Neuron (in vitro differentiated cells): Measurements from ENCODE around the gene ZNF831.

Experiments
- H2AFZ ChIP-seq: one replicate; pipeline ENCODE4 v1.6.1; 2013; ENCODE audit warnings: low read depth, mild to moderate bottlenecking, inconsistent platforms, low read length, moderate library complexity
- H3K27me3 ChIP-seq: one replicate; pipeline ENCODE4 v1.6.1; 2013; ENCODE audit warnings: low read length; ENCODE audit not compliant: insufficient read depth
- H3K36me3 ChIP-seq: one replicate; pipeline ENCODE4 v1.6.1; 2013; ENCODE audit warnings: low read length; ENCODE audit not compliant: insufficient read depth
- H3K4me1 ChIP-seq: one replicate; pipeline ENCODE4 v1.6.1; 2013; ENCODE audit warnings: low read length; ENCODE audit not compliant: insufficient read depth
- H3K4me3 ChIP-seq: 2 replicates; pipeline ENCODE4 v1.5.1; 2013; ENCODE audit warnings: mild to moderate bottlenecking, low read length, moderate library complexity
- H3K9me3 ChIP-seq: one replicate; pipeline ENCODE4 v1.6.1; 2013; ENCODE audit warnings: low read length

Gene ZNF831

DNA sequence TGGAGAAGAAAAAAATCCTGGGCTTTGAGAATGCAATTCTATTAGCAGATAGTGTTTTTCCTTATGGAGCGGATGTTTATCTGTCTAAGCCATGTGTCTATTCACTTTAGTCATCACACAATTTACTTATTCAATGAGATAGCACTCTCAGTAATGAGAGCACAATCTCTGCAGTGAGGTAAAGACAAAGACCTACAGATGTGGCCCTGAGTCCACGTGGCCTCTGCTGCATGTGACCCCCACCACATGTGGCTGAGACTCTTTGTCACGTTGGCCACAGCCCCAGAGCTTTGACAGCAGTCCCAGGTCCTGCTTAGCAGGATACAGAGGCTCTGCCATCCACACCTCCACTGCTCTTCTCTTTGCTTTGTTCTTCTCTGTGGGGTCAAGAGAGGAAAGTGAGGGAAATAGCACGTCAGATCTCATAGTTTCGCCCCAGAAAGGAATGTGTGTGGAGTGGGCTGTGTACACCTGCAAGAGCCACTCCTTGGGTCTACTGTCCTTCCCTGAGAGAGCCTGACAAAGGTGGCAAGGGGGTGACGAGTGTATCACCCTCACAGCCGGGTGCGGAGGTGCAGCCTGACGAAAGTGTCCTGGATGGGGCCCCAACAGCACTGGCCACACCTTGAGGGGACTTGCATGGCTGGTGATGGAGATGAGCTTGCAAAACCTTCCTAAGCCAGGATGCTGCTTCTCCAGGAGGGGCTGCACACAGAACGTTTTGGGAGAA is 40.7 kb downstream of the ZNF831 start:
- Histone ChIP-seq H3K36me3 (no peaks in the 10 kb centered on the region), H3K9me3 (no peaks in the 10 kb centered on the region), H3K4me3 (no peak overlapping the region), H3K4me1 (no peaks in the 10 kb centered on the region), H2AFZ (no peak overlapping the region), H3K27me3 (no peaks in the 10 kb centered on the region)

GRCh38 chr20:59205044-59205443 is 41.4 kb downstream of the ZNF831 start:
- H3K27me3 ChIP-seq = no peaks in the 10 kb centered on the region
- H3K36me3 ChIP-seq = no peaks in the 10 kb centered on the region
- no peaks in the 10 kb centered on the region for H3K4me1 ChIP-seq
- H2AFZ ChIP-seq = no peak overlapping the region
- H3K9me3 ChIP-seq = no peaks in the 10 kb centered on the region
- H3K4me3 ChIP-seq = no peak overlapping the region

GRCh38 chr20:59207235-59207634 is 43.6 kb downstream of the ZNF831 start:
- Histone ChIP-seq H2AFZ (no peak overlapping the region), H3K4me3 (no peak overlapping the region), H3K9me3 (no peaks in the 10 kb centered on the region), H3K4me1 (no peaks in the 10 kb centered on the region), H3K27me3 (no peaks in the 10 kb centered on the region), H3K36me3 (no peaks in the 10 kb centered on the region)

DNA sequence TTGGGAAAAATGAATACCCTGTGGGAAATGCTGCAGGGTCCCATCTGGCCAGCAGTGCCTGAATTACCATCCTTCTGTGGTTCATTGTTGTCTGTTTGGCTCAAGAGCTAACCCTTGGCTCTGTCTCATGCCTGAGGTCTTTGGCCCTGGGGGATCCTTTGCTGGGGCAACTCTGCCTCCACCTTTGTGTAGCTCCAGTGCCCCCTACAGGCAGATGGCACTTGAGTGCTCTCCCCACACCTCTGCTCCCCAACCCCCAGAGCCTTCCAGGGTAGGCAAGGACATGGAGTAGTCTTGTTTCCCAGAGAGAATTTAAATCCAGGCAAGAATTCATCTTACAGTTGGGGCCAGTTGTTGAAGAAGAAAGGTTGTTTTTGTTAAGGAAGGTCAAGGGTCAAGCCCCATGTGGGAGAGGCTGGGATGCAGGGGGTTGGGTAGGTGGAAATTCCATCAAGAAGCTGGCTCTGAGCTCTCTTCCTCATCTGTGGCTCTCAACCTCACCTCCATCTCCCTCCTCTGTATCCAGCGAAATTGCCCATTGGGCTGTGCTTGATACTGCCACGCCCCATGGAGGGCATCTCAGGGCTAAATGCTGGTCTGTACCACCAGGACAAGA is 44.2 kb downstream of the ZNF831 start:
- Histone ChIP-seq H3K4me3 (no peak overlapping the region), H3K27me3 (no peaks in the 10 kb centered on the region)

DNA sequence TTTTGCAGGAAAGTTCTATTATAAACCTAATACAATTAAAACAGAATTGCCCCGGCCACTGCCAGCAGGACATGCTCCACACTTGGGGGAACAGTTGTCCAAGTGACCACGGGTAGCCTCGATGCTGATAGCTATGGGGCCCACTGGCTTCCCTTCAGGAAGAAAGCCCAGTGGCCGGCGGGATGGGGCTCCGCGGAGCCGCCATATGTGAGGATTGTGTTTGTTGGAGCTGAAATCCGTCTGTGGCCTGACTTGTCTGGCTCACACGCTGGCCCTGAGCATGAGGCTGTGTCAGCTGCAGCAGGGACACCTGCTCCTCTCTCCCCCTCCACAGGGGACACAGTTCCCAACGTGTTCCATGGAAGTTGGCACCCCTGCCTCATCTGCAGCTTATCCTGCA is 46.6 kb downstream of the ZNF831 start:
- Histone ChIP-seq H3K36me3 (no peaks in the 10 kb centered on the region), H3K9me3 (no peaks in the 10 kb centered on the region), H3K4me3 (no peak overlapping the region), H2AFZ (no peak overlapping the region), H3K4me1 (no peaks in the 10 kb centered on the region), H3K27me3 (no peaks in the 10 kb centered on the region)

More for the DNA sequence above, 44.2 kb downstream of the ZNF831 start:
- Histone ChIP-seq H3K4me1 (no peaks in the 10 kb centered on the region), H2AFZ (no peak overlapping the region), H3K36me3 (no peaks in the 10 kb centered on the region), H3K9me3 (no peaks in the 10 kb centered on the region)

GRCh38 chr20:59211208-59211765 is 47.7 kb downstream of the ZNF831 start:
- no peaks in the 10 kb centered on the region for H3K36me3 ChIP-seq
- H3K27me3 ChIP-seq = no peaks in the 10 kb centered on the region
- H2AFZ ChIP-seq = no peak overlapping the region
- no peaks in the 10 kb centered on the region for H3K4me1 ChIP-seq
- no peak overlapping the region for H3K4me3 ChIP-seq
- H3K9me3 ChIP-seq = no peaks in the 10 kb centered on the region

GRCh38 chr20:59214073-59214472 is 50.5 kb downstream of the ZNF831 start:
- Histone ChIP-seq H3K9me3 (no peaks in the 10 kb centered on the region), H3K4me1 (no peaks in the 10 kb centered on the region), H3K27me3 (no peaks in the 10 kb centered on the region), H2AFZ (no peak overlapping the region), H3K36me3 (no peaks in the 10 kb centered on the region), H3K4me3 (no peak overlapping the region)

DNA sequence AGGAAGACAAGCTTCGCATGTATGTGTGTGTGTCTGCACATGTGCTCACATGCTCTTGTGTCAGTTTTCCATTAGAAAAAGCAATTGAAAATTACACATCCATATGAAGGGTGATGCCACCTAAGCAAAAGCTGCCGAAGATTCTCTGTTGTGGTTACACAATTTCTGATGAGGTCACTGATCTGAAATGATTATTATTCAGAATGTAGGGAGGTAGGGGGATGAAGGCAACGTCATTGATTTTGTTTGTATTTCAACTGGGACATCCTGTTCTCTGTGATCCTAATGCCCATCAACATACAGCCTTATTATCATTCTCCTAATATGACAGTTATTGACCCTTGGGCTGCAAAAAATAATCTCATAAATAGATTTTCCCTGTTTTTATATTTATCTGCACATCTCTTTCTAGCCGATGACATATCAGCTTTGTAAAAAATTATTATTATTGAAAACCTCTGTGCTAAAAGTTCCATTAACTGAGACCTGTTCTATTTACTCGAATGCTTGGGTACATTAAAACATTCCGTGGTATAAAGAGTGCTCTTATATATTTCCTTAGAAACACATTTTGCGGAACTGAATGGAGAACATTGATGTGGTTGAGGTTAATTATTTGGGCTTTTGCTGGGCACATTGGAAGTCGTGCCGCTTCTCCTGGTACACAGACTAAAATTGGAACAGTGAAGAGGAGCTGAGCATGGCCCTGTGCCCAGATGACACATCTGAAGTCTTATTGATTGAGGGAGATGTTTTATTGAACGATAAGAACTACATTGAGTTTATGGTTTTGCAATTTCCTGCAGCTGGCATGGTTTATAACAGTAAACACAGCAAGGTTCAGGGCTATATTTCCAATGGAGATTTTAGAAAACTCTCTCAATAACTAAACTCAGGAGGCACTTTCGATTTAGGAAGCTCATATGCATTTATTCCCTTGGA is 51.3 kb downstream of the ZNF831 start:
- Histone ChIP-seq H2AFZ (no peak overlapping the region), H3K36me3 (no peaks in the 10 kb centered on the region), H3K4me3 (no peak overlapping the region), H3K27me3 (no peaks in the 10 kb centered on the region), H3K4me1 (no peaks in the 10 kb centered on the region), H3K9me3 (no peaks in the 10 kb centered on the region)

DNA sequence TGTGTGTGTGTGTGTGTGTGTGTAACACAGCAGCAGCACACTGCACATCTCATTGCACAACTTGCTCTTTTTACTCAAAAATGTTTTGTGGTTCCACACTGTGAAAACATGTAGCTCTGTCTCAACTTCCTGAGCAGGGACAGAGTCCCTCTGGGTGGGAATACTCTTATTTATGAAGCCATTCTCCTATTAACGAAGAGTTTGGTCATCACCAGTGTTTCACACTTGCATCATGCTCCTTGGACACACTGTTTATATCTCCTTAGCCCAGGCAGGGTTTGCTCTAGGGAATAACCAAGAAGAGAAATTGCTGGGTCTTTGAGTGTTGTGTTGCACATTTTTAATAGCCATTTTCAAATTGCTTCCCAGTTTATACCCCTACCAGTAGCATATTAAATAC is 53.6 kb downstream of the ZNF831 start:
- H3K36me3 ChIP-seq = no peaks in the 10 kb centered on the region
- H3K9me3 ChIP-seq = no peaks in the 10 kb centered on the region
- no peaks in the 10 kb centered on the region for H3K27me3 ChIP-seq
- H2AFZ ChIP-seq = no peak overlapping the region
- H3K4me3 ChIP-seq = no peak overlapping the region
- no peaks in the 10 kb centered on the region for H3K4me1 ChIP-seq

- Histone ChIP-seq H3K4me3 (no peak overlapping the region), H2AFZ (no peak overlapping the region), H3K27me3 (peaks cover under 1% of the 10 kb centered on the region), H3K4me1 (no peaks in the 10 kb centered on the region), H3K36me3 (no peaks in the 10 kb centered on the region), H3K9me3 (no peaks in the 10 kb centered on the region)
These were observed 54.2 kb downstream of the ZNF831 start for GRCh38 chr20:59217794-59218280.

- H3K4me3 ChIP-seq = no peak overlapping the region
- no peaks in the 10 kb centered on the region for H3K9me3 ChIP-seq
- H3K36me3 ChIP-seq = no peaks in the 10 kb centered on the region
- H3K27me3 ChIP-seq = peaks cover 13% of the 10 kb centered on the region
- H3K4me1 ChIP-seq = peaks cover 3% of the 10 kb centered on the region
- H2AFZ ChIP-seq = no peak overlapping the region
These were observed 55.6 kb downstream of the ZNF831 start for GRCh38 chr20:59219211-59219610.

GRCh38 chr20:59220161-59220560 is 56.5 kb downstream of the ZNF831 start:
- H3K36me3 ChIP-seq = no peaks in the 10 kb centered on the region
- H2AFZ ChIP-seq = no peak overlapping the region
- peaks cover 3% of the 10 kb centered on the region for H3K4me1 ChIP-seq
- no peak overlapping the region for H3K4me3 ChIP-seq
- H3K9me3 ChIP-seq = no peaks in the 10 kb centered on the region
- H3K27me3 ChIP-seq = peaks cover 16% of the 10 kb centered on the region
